Stimulated activated CD4-positive, alpha-beta T cell treated with anti-CD3 and anti-CD28 coated beads, Interleukin-12 subunit alpha, Interleukin-12 subunit beta, amount 100 ng/mL, for 24 hours (primary cell): ENCODE measurements around the gene POLR3H.

Experiments used
- DNase-seq, 2 experiments: peaks; one replicate each; pipeline ENCODE4 v3.0.0-alpha.2; 2020; ENCODE audit warnings: low read depth in 2 of 2

POLR3H gene

GRCh38 chr22:41485033-41485432 lies 59.2 kb downstream of the POLR3H start:
- DNase-seq = no peak

GRCh38 chr22:41482319-41482935 lies 61.8 kb downstream of the POLR3H start:
- DNase-seq = no peak

DNA sequence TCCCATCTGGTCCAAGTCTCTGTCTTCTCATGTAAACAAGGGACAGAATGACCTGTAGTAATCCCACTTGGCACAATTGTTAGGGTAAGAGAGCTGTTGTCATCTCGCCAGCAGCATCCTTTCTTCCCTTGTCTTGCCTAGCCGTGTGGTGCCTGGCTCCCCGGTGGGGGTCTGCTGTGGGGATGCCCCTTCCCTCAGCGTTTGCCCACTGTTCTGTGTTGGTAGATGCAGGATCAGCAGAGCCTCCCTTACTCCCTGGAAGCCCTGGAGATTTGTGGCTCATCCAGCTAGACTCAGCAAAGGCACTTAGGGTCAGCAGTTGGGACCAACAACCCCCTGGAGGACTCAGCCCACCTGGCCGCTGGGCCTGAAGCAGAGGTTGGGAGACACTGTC lies 62.3 kb downstream of the POLR3H start:
- no peak for DNase-seq

DNA sequence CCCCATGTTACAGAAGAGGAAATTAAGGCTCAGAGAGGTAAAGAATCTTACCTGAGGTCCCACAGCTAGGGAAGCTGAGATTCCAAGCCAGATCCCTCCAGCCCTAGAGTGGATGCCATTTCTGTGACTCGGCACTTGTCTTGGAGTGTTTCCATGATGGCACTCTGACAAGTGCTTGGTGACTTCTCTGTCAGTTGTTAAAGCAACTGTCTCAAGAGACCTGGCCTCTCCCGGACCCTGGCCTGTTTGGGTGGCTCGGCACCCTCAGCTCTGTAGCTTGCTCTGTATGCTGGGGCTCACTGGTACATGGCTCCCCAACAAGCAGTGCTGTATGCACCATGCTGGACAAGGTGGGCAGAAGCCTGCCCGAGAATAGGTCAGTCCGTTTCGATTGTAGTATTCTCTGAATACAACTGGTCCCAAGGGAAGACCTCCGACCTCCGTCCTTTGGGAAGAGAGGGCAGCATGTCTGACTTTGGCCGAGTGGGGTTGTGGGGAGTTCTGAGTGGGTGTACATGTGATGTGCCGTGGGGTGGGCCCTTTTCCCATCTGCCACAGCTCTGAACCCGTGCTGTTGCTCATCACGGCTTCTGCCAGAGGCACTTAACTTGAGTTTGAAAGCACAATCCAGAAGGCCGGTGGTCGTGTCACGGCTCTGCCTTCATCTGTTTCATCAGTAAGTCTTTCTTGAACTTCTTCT lies 63.0 kb downstream of the POLR3H start:
- no peak for DNase-seq

- no peak for DNase-seq
These were observed 63.9 kb downstream of the POLR3H start for GRCh38 chr22:41480397-41480735.

GRCh38 chr22:41479671-41480396 lies 64.4 kb downstream of the POLR3H start:
- DNase-seq = no peak

- DNase-seq = no peak
These were observed 65.3 kb downstream of the POLR3H start for GRCh38 chr22:41478891-41479521.

- DNase-seq = no peak
These were observed 65.8 kb downstream of the POLR3H start for GRCh38 chr22:41478473-41478872.
